Stimulated activated CD8-positive, alpha-beta memory T cell treated with anti-CD3 and anti-CD28 coated beads, Interleukin-12 subunit alpha, Interleukin-12 subunit beta, amount 100 ng/mL, for 4 hours (primary cell): ENCODE data around the gene POU6F2.
"Not testable (repeated sequence)": the region's sequence is repeated elsewhere in the genome, so short reads cannot be mapped to it uniquely, and the experiment has no call there.

Experiments
- DNase-seq: peaks from one replicate; pipeline ENCODE4 v3.0.0-alpha.2; 2020; ENCODE audit warnings: low read depth

POU6F2 gene

DNA sequence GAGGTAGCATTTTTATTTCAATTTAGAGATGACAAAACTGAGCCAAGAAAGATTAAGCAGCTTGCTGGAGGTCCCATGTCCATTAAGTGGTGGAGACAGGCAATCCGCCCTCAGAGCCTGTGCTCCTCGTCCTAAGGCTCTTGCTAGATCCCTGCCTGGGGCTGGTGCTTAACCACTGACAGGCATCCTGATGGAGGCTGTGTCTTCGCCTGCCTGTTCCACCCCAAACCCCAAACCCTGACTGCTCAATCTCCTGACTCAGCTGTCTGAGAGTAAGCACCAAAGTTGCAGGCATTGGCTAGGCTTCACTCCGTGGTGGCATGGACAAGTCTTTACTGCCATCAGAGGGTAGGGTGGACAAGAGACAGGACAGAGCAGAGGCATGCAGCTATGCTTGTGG is 209.4 kb downstream of the POU6F2 start:
- no peak for DNase-seq

DNA sequence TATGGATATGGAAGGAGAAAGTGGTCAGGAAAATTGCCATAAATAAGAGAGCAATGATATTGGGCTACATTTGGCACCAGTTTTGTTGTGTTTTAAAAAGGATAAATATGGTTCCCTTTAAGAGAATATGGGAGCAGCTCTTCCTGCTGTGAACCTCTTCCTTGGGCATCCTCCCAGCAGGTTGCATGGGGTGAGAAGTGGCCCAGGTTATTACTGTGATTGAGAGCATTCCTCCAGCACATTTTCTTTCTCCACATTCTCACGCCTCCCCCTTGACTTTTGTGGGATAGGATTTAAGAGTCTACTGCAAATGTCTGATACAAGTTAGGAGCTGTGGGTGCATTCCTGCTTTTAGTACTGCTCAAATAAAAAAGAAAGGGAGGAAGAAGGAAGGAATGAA is 214.8 kb downstream of the POU6F2 start:
- DNase-seq: no peak

DNA sequence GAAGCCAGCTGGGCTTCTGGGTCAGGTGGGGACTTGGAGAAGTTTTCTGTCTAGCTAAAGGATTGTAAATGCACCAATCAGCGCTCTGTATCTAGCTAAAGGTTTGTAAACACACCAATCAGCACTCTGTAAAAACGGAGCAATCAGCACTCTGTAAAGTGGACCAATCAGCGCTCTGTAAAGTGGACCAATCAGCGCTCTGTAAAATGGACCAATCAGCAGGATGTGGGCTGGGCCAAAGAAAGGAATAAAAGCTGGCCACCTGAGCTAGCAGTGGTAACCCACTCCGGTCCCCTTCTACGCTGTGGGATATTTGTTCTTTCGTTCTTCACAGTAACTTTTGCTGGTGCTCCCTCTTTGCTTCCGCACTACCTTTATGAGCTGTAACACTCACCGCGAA is 216.7 kb downstream of the POU6F2 start:
- not testable (repeated sequence) for DNase-seq

DNA sequence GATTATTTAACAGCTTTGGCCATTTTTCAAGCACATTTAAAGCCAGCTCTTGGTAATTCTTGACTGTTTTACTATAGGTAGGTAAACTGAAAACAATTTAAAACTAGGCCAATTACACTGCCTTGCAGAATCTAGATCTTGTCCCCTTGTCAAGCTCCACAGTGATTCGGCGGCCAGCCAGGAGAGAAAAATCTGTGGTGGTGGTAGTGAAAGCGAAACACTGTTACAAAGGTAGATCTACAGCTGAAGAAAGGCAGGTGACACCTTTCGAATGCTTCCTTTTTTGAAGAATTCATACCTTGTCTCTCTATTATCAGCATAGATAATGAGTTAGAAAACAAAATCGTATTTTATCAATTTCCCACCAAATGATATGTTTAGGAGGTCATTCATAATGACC is 218.3 kb downstream of the POU6F2 start:
- DNase-seq: no peak

DNA sequence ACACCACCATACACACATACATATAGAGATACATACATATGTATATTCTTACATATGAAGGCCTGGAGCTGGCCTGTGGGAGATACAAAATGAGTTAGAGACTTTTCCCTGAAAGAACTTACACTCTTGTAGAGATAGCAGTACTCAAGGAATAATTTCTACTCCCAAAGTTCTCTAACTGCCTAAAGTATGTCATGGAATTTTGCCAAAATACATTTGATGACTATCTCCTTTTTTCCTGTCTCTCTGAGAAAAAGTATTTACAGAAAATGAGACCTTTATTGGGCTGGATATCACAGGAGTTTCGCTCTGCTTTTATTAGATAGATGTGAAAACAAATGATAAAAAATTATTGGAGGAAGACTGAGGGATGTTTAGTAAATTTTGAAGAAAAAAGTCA is 220.1 kb downstream of the POU6F2 start:
- DNase-seq: no peak

DNA sequence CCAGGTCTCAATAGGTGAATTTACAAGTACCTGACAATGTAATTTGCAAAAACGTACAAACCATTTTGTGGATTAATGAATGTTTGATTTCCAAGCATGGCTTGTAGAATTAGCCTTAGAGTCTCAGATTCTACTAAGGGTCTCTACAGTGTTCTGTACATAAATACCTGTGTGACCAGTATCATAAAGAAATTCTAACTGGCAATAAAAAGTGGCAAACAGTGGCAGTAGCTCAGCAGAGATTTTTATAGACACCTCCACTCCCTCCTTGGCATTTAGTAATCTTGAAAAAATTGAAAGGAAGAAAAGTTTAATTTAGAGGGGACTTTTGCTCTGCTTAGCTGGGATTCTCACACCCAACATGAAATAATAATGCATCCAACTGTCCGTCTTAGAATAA is 220.8 kb downstream of the POU6F2 start:
- DNase-seq: no peak

DNA sequence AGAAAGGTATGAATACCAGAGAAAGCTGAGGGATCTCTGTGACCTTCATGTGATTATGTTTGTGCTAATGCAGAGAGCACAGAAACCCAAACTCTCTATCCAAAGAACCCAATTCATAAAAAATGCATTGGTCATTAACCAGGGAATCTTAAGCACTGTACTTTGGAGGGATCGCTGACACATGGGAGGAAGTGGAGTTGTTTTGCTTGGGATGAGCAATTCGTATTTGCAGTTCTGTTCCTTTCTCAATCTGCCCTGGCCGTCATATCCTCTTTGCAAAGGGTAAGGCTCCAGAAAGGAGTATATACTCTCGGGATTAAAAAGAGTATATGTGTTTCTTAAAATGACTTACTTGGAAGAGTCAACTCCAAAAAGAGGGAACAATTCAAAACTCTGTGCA is 221.3 kb downstream of the POU6F2 start:
- DNase-seq: no peak

DNA sequence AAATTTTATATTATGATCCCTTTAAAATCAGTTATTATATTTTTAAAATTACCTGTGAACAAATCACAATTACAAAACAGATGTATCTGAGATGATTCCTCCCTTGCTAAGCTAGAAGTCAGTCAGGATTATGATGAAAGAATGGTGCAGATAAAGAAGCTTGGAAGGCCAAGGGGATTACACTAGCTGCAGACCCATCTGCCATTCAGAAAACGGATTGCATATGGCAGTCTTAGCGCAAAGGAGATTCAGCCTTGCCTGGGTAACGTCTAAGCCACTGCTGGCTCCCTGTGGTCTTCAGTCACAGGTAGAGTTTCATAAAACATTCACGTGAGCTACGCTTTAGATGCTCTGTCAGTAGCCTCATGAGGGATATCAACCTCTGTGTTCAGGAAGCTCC is 222.2 kb downstream of the POU6F2 start:
- DNase-seq: no peak

DNA sequence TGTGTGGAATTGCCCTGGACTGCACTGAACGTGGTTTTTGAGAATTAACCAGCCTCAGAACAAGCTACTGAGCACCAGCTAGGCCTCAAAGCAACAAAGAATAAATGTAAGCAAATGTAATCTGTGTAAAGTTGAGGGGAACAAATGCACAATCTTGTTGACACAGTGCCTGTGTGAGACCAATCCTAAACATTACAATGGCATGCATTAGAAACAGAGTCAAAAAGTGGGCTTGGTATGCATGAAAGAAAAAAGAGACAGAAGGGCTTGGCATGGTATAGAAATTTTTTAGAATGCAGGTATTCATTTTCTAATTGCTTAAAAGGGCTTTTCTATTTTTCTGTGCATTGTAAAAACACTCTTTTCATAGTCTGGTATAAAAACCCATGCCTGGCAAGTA is 224.3 kb downstream of the POU6F2 start:
- no peak for DNase-seq

DNA sequence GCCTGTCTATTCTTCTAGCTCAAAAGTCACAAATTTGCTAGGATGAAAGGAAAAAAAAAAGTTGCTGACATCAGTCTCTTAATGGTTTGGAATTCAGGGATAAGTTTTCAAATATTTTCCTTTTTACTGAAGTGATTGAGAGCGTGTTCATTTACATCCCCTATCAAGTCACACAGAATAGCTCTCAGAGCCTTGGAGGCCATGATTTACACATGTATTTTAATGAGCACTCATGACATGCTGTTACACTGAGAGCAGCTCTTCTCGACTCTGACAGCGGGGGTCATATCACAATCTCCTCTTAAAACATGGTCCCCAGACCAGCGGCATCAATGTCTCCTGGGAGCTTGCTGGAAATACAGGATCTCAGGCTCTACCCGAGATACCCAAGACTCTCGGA is 232.7 kb downstream of the POU6F2 start:
- no peak for DNase-seq

DNA sequence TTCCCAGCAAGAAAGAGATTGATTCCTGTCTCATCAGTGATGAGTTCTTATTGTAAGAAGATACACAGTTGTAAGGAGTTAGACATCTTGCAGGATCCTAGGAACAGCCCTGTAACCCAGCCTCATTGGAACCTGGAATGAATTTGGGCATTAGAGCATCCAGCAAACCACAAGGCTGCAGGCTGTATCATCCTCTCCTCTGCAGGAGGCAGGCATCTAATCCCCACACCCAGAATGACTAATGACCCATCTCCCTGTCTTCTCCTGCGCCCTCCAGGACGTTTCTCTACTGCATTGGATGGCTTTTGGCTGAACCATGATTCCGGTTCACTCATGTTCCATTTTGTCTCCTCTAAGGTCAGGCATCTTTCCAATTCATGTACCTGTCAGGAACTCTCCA is 233.9 kb downstream of the POU6F2 start:
- no peak for DNase-seq

DNA sequence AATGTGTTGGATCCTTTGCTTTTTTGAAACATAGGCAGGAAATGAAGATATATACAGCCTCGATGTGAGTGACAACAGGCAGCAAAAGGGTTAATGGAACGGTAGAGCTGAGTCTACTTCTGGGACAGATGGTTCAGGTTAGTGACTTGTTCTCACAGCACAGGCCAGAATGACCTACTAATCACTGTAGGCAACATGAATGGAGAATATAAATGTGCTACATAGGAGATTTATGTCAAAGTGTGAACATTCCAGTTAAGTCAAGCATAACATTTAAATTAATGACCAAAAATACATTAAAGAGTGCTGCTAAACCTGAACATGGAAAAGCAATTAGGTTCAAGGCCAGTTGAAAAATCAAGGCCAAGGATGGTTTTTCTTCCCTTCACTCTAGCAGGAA is 235.2 kb downstream of the POU6F2 start:
- no peak for DNase-seq

DNA sequence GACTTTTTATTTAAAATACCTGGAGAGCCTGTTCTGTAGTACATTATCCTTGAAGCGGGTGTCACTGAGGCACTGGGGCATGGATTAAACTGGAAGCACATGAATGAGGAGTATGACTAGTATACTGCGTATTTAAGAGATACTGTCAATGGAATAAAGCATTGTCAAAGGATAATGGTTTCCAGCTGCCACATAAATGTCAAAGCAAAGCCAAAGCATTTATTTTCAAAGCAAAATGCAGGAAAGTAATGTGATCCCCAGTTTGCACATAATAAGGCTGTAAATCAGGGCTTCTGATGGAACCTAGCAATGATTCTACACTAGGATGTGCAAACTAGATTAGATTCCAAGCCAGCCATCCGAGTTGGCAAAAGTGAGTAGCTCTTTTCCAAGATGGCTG is 240.1 kb downstream of the POU6F2 start:
- DNase-seq: no peak

DNA sequence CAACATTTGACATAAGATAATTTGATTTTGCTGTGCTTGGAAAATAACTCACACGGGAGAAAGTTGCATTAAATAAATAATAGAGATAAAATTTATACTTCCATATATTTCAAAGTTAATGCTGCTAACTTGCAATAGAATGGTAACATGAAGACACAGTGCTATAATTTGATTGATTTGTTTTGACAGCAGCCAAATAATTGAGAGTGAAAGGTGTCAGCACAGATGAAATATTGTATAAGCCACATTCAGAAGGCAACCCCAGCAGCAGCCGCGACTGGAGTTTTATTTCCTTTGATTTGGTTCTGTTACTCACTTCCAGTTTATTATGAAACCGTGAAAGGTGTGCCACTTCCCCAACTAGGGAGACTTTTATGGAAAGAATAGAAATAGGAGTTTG is 242.2 kb downstream of the POU6F2 start:
- DNase-seq: no peak

DNA sequence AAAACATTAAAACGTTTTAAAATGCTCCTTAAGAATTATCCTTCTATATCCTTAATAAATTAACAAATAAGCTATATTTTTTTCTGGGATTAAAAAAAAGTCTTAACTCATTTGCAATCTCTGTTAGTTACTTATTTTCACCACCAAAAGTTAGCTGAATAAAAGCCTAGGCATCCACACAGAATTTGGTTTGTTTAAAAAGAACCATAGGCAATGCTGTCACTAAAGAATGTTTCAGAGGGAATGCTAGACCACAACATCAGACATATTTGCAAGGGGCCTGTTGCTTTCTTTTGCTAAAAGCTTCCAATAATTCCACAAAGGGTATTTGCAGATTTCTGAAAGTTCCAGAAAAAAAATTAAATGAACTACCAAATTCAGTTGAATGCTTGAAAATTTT is 244.2 kb downstream of the POU6F2 start:
- no peak for DNase-seq

DNA sequence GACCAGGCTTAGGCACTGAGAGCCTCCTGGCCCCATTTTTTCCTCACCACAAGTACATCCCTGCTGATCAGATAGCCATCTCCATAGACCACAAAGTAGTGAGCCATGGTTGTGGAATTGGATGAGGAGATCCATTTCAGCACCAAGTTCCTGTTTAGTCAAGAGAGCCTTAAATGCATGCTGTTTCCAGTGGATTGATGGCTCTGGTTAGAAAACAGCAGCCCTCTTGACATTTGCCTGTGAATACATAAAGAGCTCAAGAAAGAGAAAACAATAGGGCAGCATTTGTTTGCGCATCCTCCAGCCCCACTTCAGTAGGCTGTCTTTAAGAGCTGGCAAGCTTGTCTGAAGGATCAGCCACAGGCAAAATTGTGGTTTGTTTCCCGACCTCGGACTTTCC is 251.2 kb downstream of the POU6F2 start:
- DNase-seq: no peak

DNA sequence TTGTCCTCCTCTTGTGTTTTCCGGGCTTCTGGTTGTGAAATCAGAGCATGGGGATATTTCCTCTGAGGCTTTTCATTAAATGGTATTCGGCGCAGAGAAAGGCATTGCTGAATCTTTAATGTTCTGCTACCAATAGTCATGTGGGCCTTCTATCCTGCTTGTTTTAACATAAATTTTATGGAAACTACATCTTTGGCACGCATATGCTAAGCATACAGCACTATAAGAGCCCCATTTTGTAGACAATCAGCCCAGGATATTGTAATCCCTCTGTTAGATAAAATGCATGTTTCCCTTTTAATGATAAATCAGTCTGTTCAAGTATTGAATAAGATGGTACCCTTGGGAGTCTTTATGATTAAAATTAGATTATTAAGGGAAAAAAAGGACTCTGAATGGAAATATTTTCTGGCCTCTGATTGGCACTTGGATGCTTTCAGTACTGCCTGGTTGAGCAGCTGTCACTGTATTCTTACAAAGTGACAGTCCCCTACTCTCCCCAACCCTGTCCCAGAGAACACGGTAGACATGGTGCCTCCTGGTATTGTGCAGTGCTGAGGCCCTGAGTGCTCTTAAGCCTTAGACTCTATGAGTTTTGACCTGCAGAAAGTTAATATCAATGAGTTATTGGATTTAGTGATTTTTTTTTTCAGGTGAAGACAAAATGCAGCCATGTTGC is 256.3 kb downstream of the POU6F2 start:
- no peak for DNase-seq

DNA sequence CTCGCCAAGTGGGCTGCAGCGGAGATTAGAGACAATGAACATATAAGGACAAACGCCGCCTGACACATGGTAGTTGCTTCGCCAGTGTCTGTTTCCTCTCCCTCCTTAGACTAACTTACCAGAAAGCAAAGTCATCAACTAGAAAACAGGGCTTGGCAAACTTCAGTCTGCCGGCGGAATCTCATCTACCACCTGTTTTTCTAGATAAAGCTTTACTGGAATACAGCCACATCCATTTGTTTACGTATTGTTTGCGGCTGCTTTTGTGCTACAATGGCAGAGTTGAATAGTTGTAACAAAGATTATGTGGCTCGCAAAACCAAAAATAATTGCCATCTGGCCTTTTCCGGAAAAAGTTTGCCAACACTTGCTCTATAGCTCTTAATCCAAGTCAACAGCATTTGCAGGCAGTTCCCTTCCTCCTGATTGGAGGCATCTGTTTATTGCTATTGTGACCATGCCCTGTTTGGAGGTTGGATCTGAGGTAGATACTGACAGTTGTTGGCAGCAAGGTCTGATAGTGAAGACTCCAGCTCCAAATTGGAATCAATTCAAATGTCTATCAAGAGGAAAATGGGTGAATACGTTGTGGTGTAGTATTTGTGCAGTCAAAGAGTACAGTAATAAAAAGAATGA is 260.6 kb downstream of the POU6F2 start:
- DNase-seq: no peak

DNA sequence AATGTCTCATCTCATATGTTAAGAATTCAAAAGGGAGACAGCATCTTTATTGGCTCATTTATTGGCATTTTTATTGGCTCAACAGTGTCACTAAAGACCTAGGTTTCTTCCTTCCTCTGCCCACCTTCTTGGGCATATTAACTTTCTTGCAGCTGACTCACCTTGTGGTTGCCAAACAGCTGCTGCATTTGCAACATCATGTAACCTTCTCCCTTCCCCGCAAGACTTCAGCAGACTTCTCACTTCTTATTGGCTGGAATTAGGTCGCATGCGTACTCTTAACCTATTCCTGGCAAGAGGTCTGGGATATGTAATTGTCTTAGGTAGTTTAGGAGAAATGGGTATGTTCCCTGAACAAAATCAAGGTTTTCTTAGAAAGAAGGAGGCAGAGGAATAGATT is 263.2 kb downstream of the POU6F2 start:
- no peak for DNase-seq

DNA sequence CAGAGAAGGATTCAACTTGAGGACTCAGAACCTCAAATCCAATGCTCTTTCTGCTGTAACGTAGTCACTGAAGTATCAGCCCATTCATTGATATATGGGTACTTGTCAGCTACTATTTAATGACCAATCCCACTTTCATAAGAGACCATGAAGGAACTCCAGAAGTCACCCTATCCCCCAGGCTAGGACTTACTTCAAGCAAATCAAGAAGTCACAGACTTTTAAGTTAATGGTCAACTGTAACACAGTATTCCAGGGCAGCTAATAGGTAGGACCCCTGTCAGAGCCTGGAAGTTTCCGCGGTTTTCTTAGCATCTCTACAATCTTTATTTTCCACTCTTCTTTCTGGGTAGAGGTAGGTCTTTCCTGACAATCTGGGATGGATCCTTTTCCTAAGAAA is 269.9 kb downstream of the POU6F2 start:
- no peak for DNase-seq

DNA sequence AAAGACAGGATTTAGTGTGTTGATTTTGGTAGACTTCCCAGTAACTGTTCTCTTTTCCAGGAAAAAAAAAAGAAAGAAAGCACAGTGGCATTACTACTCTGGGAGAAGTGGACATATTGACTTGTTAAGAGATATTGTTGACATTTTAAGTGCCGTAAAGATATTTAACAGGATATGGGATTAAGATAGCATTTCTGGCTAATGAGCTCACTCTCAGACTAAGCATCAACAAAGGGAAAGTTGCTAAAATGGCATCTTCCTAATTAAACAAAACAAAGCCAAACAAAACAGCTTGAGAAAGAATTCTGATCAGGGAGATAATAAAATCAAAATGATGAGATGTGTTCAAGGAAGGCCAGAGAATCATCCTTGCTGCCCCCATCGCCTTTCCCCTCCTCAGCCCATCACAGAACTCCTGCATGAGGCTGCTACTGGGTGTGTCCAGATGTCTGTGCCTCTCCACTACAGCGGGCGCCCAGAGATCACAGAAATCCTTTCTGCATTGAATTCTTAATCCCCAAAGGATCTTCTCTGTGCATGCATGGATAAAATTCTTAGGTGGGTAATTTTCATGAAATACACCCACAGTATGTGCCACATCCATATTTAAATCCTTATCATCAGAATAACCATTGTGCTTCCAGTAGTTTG is 270.5 kb downstream of the POU6F2 start:
- no peak for DNase-seq

DNA sequence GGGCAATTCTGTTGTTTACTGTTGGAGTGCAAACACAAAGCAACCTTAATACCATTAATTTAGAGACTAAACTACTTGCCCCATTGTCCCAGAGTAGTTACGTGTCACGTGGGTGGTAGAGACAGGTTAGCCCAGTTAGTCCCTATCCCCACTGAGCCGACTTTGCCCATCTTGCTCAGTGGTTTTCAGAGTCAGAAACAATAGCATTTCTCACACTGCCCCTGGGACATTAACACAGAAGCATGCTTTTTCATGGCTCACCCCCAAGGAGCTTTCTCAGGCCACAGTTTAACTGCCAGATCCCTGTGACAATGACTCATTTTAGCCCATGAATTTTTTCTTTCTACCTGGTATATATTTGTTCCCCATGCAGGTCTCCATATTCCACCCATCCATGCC is 271.0 kb downstream of the POU6F2 start:
- no peak for DNase-seq

DNA sequence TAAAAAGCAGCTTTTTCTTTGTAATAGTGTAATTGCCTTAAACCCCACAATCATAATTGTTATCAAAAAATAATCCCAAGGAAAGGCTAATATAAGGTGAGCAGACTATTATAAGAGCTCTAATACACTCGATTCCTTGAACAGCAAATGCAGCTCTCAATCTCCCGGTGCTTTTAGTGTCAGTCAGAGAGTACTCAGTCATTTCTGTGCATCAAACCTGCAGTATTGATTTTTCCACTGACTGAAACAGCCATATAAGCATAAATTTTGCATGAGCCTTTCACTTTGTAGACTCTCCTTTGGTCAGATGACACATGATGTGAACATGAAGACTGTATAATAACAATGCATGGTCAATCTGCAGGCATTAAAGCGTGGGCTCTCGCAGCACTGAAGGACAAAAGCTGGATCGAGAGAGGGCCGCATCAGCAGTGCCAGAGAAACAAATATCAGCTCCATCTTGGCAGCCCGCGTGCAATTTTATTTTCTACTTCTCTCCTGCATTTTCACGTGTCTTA is 272.0 kb downstream of the POU6F2 start:
- DNase-seq: no peak

DNA sequence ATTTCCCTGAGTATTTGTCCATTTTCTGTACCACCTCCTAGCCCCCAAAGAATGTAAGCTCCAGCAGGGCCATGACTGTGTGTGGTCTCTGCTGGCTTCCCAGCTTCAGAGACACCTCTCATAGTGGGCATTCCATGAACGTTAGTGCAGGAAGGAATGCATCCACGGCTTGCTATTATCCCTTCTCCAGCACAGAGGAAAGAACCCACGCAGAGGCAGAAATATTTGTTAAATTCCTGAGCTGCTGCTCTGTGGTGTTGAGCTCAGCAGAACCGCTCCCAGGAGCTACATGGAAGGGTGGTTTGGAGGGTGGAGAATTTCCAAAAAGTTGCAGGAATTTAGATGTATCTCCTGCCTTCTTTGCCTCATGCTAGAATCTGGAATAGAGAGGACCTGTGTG is 275.2 kb downstream of the POU6F2 start:
- DNase-seq: no peak
